HepG2 (cell line): ENCODE results near the gene PLEKHA6. TPM values are rescaled to one million over a fixed set of nuclear protein-coding genes. Genes with fewer than 3 reads are reported as not detected.

ENCODE experiments used
- ATAC-seq: fragments of 200-7000 bp; cut with Tn5 transposase; 3 replicates; pipeline ENCODE4 v1.9.1; 2020; ENCODE audit warnings: mild to moderate bottlenecking, moderate library complexity
- BruUV-seq: library from RNA; stranded (reverse); fragments of 400-500 nt; replicated peaks from 2 replicates; lab custom pipeline; 2021; lab: Mats Ljungman, UMichigan
- CTCF ChIA-PET: fragments of 300-600 bp; formaldehyde crosslinking; extraction: SDS; loops from one replicate; lab custom pipeline; 2021; ENCODE audit warnings: low total read pairs, inconsistent platforms, low intra/inter-chr PET ratio; lab: Yijun Ruan, JAX
- POLR2A ChIA-PET: fragments of 350-600 bp; sonication (Branson Sonifier 250); formaldehyde crosslinking; loops from one replicate; lab custom pipeline; 2020; ENCODE audit warnings: antibody characterized with exemption, inconsistent platforms; lab: Yijun Ruan, JAX
- DNase-seq: peaks from one replicate; pipeline ENCODE4 v3.0.0-alpha.2; 2015; ENCODE audit warnings: low spot score
- FAIRE-seq: peaks from 3 replicates; lab custom pipeline; 2011; peaks lifted over from hg19 to GRCh38; lab: Jason Lieb, UNC
- H2AFZ ChIP-seq: one replicate; pipeline ENCODE4 v1.6.1; 2011; ENCODE audit warnings: low read length, inconsistent platforms
- H3K27ac ChIP-seq: fragments of 300-600 bp; 3 replicates; pipeline ENCODE4 v1.8.0; 2011; ENCODE audit warnings: mixed run types, mild to moderate bottlenecking, mixed read lengths, low read length, inconsistent platforms; ENCODE audit not compliant: insufficient read depth; ENCODE audit errors: extremely low read length
- H3K27me3 ChIP-seq, 2 experiments: fragments of 200-600 bp in 1 of 2; 2 replicates in 1 of 2; 3 replicates in 1 of 2; pipeline versions ENCODE4 v1.6.0 to v1.8.0; 2011; ENCODE audit warnings: low read length in 2 of 2, mild to moderate bottlenecking in 2 of 2, moderate library complexity in 2 of 2, inconsistent platforms in 1 of 2; ENCODE audit not compliant: insufficient read depth in 2 of 2, control insufficient read depth in 1 of 2
- H3K36me3 ChIP-seq, 2 experiments: fragments of 200-600 bp in 1 of 2; replicated peaks in 1 of 2; 2 replicates in 1 of 2; 3 replicates in 1 of 2; pipeline versions ENCODE4 v1.5.1 to v1.8.0; 2011; ENCODE audit warnings: low read length in 2 of 2, inconsistent platforms in 1 of 2; ENCODE audit not compliant: insufficient read depth in 2 of 2, control insufficient read depth in 1 of 2
- H3K4me1 ChIP-seq: 2 replicates; pipeline ENCODE4 v1.5.1; 2012; ENCODE audit warnings: low read length, inconsistent platforms; ENCODE audit not compliant: insufficient read depth
- H3K4me2 ChIP-seq: 2 replicates; pipeline ENCODE4 v1.6.0; 2011; ENCODE audit warnings: low read depth, low read length, inconsistent platforms
- H3K4me3 ChIP-seq, 3 experiments: fragments of 200-600 bp in 1 of 3; sonication (generic), shearing (Covaris generic) in 1 of 3; replicated peaks in 1 of 3; 2 replicates each; pipeline ENCODE4 v1.5.1; 2011 to 2016; ENCODE audit warnings: low read length in 3 of 3, inconsistent platforms in 2 of 3, low read depth in 2 of 3, mild to moderate bottlenecking in 2 of 3, control low read depth in 1 of 3, mixed read lengths in 1 of 3; ENCODE audit not compliant: insufficient read depth in 1 of 3
- H3K79me2 ChIP-seq: one replicate; pipeline ENCODE4 v1.6.1; 2011; ENCODE audit warnings: low read length, inconsistent platforms; ENCODE audit not compliant: insufficient read depth
- H3K9ac ChIP-seq: 2 replicates; pipeline ENCODE4 v1.6.0; 2011; ENCODE audit warnings: mild to moderate bottlenecking, low read depth, low read length, inconsistent platforms; ENCODE audit not compliant: insufficient read depth
- H3K9me3 ChIP-seq: 2 replicates; pipeline ENCODE4 v1.5.1; 2012; ENCODE audit warnings: mild to moderate bottlenecking, low read length
- H4K20me1 ChIP-seq: 2 replicates; pipeline ENCODE4 v1.6.0; 2011; ENCODE audit warnings: inconsistent platforms, mild to moderate bottlenecking, low read length, moderate library complexity; ENCODE audit not compliant: insufficient read depth
- AHR ChIP-seq: IDR thresholded peaks from 2 replicates; pipeline ENCODE4 v1.6.1; 2018; ENCODE audit warnings: missing genetic modification reagents, missing compliant biosample characterization
- ARID5B ChIP-seq: IDR thresholded peaks from 2 replicates; pipeline ENCODE4 v1.4.0; 2020; ENCODE audit warnings: mild to moderate bottlenecking, missing genetic modification reagents
- ETV6 ChIP-seq: sonication (generic); formaldehyde crosslinking; conservative IDR thresholded peaks from 2 replicates; pipeline ENCODE4 v1.4.0; 2020; ENCODE audit warnings: missing genetic modification reagents
- GTF2F1 ChIP-seq: fragments of 150-350 bp; IDR thresholded peaks from 2 replicates; pipeline ENCODE4 v1.6.1; 2014; ENCODE audit warnings: low read length
- PBX2 ChIP-seq: IDR thresholded peaks from 2 replicates; pipeline ENCODE4 v1.6.1; 2016; ENCODE audit warnings: control low read depth
- SMARCE1 ChIP-seq: fragments of 450-650 bp; IDR thresholded peaks from 2 replicates; pipeline ENCODE4 v1.6.1; 2017; ENCODE audit warnings: borderline replicate concordance
- TAF15 ChIP-seq: fragments of 200-400 bp; formaldehyde crosslinking; IDR thresholded peaks from one replicate; pipeline ENCODE4 v1.6.1; 2018; ENCODE audit warnings: mild to moderate bottlenecking, low read depth, low read length; ENCODE audit not compliant: poor library complexity, severe bottlenecking
- TMF1 ChIP-seq: sonication (generic); formaldehyde crosslinking; IDR thresholded peaks from 2 replicates; pipeline ENCODE4 v1.8.1; 2022; ENCODE audit warnings: low read depth, missing genetic modification reagents
- ZNF343 ChIP-seq: sonication (generic); formaldehyde crosslinking; IDR thresholded peaks from 2 replicates; pipeline ENCODE4 v1.4.0; 2020; ENCODE audit warnings: mild to moderate bottlenecking, missing genetic modification reagents
- ZNF510 ChIP-seq: sonication (generic); formaldehyde crosslinking; IDR thresholded peaks from 2 replicates; pipeline ENCODE4 v1.4.0; 2020; ENCODE audit warnings: low read depth, mild to moderate bottlenecking, missing genetic modification reagents
- ZNF790 ChIP-seq: sonication (generic); formaldehyde crosslinking; IDR thresholded peaks from 2 replicates; pipeline ENCODE4 v1.8.0; 2022; ENCODE audit warnings: missing genetic modification reagents, mild to moderate bottlenecking, borderline replicate concordance
- WGBS: methylation state at CpG from one replicate; pipeline ENCODE4 v1.1.6; 2017; ENCODE audit warnings: low lambda C conversion rate; 5-methylcytosine and 5-hydroxymethylcytosine counted together
- in situ Hi-C: cut with HindIII; loops from 2 replicates; pipeline ENCODE4 v1.10.0; 2017; ENCODE audit warnings: low pct_unique_long_range_greater_than_20kb; ENCODE audit not compliant: extremely low pct_ligation_motif_present
- intact Hi-C: fragments of 100-400 bp; cut with micrococcal nuclease; formaldehyde crosslinking; loops from one replicate; pipeline ENCODE4 v1.10.0; 2022; ENCODE audit not compliant: unreplicated experiment
- polyA plus RNA-seq, 8 experiments: library from polyadenylated mRNA; depleted of rRNA in 3 of 8; stranded (reverse) in 7 of 8; unstranded in 1 of 8; fragments of >200 nt; fragmentation: Illumina TruSeq in 4 of 8; extraction: Trizol in 4 of 8; gene quantifications; 2 replicates each; pipeline versions ENCODE4 v1.2.1 to v1.2.3, GENCODE V29; 2011 to 2016; ENCODE audit warnings: low read depth in 4 of 8, missing spikeins in 1 of 8, mixed read lengths in 1 of 8; ENCODE audit not compliant: insufficient read depth in 1 of 8
- total RNA-seq, 5 experiments: library from RNA; depleted of rRNA; stranded (reverse); fragments of >200 nt; fragmentation: Illumina TruSeq; extraction: Trizol; gene quantifications; 2 replicates each; pipeline ENCODE4 v1.2.3, GENCODE V29; 2016; ENCODE audit warnings: low read depth in 1 of 5
- TF ChIP-seq, protein P1 (sequence below): sonication (generic); formaldehyde crosslinking; conservative IDR thresholded peaks from 2 replicates; pipeline ENCODE4 v1.4.0; 2020; ENCODE audit warnings: missing genetic modification reagents
- TF ChIP-seq, protein P2 (sequence below): IDR thresholded peaks from 2 replicates; pipeline ENCODE4 v1.6.1; 2016; ENCODE audit warnings: low read depth

PLEKHA6 gene
- total and polyA plus RNA-seq, 2 of the 13 experiments (the other 11 are each of a cell fraction or from before 2014, with no cell fraction given) = 5.3 to 11.4 TPM

DNA sequence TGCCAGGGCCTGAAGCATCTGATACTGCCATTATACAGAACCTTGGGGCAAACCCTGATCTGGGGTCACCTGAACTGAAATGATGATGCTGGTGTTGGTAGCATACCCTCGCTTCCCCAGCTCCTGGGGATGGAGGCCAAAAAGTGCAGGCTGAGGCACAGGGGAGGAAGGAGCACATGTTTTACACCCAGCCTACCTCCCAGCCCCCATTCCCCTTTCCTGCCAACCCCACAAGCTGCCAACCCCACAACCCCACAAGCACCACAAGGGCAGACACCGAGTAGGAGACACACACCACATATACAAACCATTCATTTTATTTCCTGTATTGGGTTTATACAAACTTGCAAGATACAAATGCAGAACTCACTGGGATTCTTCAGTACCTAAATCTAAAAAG, 141.2 kb downstream of the PLEKHA6 start (continued):
- TF ChIP-seq AHR (CRISPR knock-in tag) (no peak), TMF1 (no peak), SMARCE1 (no peak), ZNF510 (no peak), ZNF790 (CRISPR knock-in tag) (no peak)
- TF ChIP-seq, protein P1, sequence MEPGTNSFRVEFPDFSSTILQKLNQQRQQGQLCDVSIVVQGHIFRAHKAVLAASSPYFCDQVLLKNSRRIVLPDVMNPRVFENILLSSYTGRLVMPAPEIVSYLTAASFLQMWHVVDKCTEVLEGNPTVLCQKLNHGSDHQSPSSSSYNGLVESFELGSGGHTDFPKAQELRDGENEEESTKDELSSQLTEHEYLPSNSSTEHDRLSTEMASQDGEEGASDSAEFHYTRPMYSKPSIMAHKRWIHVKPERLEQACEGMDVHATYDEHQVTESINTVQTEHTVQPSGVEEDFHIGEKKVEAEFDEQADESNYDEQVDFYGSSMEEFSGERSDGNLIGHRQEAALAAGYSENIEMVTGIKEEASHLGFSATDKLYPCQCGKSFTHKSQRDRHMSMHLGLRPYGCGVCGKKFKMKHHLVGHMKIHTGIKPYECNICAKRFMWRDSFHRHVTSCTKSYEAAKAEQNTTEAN (CRISPR knock-in tag) = no peak

- H3K4me3 ChIP-seq = no peak overlapping the region
- peaks cover 3 to 16% of the 10 kb centered on the region in 2 experiments; a peak in 3 of 5 replicates for H3K36me3 ChIP-seq
- H3K9ac ChIP-seq = no peak overlapping the region
- ChIA-PET POLR2A (no interaction called here), CTCF (no interaction called here)
- no peak overlapping the region for H2AFZ ChIP-seq
- in situ Hi-C loops (no loop called here), intact Hi-C loops (no loop called here)
- whole genome bisulfite sequencing = 56% methylated on average over 4 of the region's 4 CpGs
- H3K79me2 ChIP-seq = peaks cover 8% of the 10 kb centered on the region
- peaks cover 16% of the 10 kb centered on the region for H3K4me1 ChIP-seq
- DNase-seq = no peak
- no peaks in the 10 kb centered on the region for H4K20me1 ChIP-seq
- no peak overlapping the region for H3K27ac ChIP-seq
- ATAC-seq = no peak
- no peaks in the 10 kb centered on the region for H3K9me3 ChIP-seq
- H3K4me2 ChIP-seq = no peak overlapping the region
- no TSS peak for BruUV-seq
- FAIRE-seq = no peak
- H3K27me3 ChIP-seq = no peaks in the 10 kb centered on the region; a peak in 1 of 5 replicates
- TF ChIP-seq TAF15 = no peak
- TF ChIP-seq, protein P2, sequence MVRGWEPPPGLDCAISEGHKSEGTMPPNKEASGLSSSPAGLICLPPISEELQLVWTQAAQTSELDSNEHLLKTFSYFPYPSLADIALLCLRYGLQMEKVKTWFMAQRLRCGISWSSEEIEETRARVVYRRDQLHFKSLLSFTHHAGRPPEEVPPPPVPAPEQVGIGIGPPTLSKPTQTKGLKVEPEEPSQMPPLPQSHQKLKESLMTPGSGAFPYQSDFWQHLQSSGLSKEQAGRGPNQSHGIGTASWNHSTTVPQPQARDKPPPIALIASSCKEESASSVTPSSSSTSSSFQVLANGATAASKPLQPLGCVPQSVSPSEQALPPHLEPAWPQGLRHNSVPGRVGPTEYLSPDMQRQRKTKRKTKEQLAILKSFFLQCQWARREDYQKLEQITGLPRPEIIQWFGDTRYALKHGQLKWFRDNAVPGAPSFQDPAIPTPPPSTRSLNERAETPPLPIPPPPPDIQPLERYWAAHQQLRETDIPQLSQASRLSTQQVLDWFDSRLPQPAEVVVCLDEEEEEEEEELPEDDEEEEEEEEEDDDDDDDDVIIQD (CRISPR knock-in tag) = no peak
- no peak for TF ChIP-seq PBX2
- no peak for TF ChIP-seq ZNF343
- TF ChIP-seq GTF2F1 = no peak
- no peak for TF ChIP-seq ARID5B (CRISPR knock-in tag)
- TF ChIP-seq ETV6 (CRISPR knock-in tag) = no peak
Observed at GRCh38 chr1:204217648-204218000, 142.1 kb downstream of the PLEKHA6 start.
